ENCODE results near the gene PLXDC1. TPM values are rescaled to one million over a fixed set of nuclear protein-coding genes. Genes with fewer than 3 reads are reported as not detected.

PLXDC1 gene
- total RNA-seq, 1 experiment from 2014 or later: 0.75 TPM

- no TSS peak for BruUV-seq (replicated peaks)
- DNase-seq (ENCODE audit: low spot score): no peak
- H3K4me1 ChIP-seq (ENCODE audit: insufficient read depth, low read length, poor library complexity, severe bottlenecking): no peaks in the 10 kb centered on the region
- no peak overlapping the region for H3K27ac ChIP-seq (ENCODE audit: low read depth, low read length, poor library complexity, severe bottlenecking)
- no peak overlapping the region for H3K4me3 ChIP-seq (ENCODE audit: low read depth, low read length, poor library complexity, severe bottlenecking)
- no peak for TF ChIP-seq CTCF (conservative IDR thresholded peaks at IDR 0.05; ENCODE audit: low read depth, low read length)
- TF ChIP-seq EZH2 (IDR thresholded peaks at IDR 0.05; ENCODE audit: borderline replicate concordance, low read depth, low read length, poor library complexity, severe bottlenecking): no peak
- H3K36me3 ChIP-seq (ENCODE audit: insufficient read depth, low read length, poor library complexity, severe bottlenecking): no peaks in the 10 kb centered on the region
- ChIA-PET CTCF (interaction anchor here (0.6 kb wide), 1 partner anchor 97 kb away, joined by 6 read pairs; no protein-coding TSS in a partner anchor), POLR2A (ENCODE audit: low non-redundant PET) (no interaction called here)
- H3K27me3 ChIP-seq (replicated peaks; ENCODE audit: insufficient read depth, low read depth, low read length, poor library complexity): no peaks in the 10 kb centered on the region
- no peaks in the 10 kb centered on the region for H3K9me3 ChIP-seq (ENCODE audit: low read depth, low read length, poor library complexity, severe bottlenecking)
- intact Hi-C loops (cut with micrococcal nuclease; ENCODE audit: unreplicated experiment): no loop called here
These were observed 24.3 kb upstream of the PLXDC1 start for GRCh38 chr17:39175695-39176093.

- intact Hi-C loops (cut with micrococcal nuclease; ENCODE audit: unreplicated experiment): no loop called here
- ChIA-PET CTCF (interaction anchor here (0.6 to 2.1 kb wide), 7 partner anchors 8 to 192 kb away, joined by 3 to 13 read pairs (median 6); partner anchors contain the start of genes ARL5C and STAC2), POLR2A (ENCODE audit: low non-redundant PET) (no interaction called here)
- peak; percentile 69 for DNase-seq (ENCODE audit: low spot score)
- Histone ChIP-seq H3K9me3 (ENCODE audit: low read depth, low read length, poor library complexity, severe bottlenecking) (no peaks in the 10 kb centered on the region), H3K4me1 (ENCODE audit: insufficient read depth, low read length, poor library complexity, severe bottlenecking) (no peaks in the 10 kb centered on the region), H3K27ac (ENCODE audit: low read depth, low read length, poor library complexity, severe bottlenecking) (no peak overlapping the region), H3K36me3 (ENCODE audit: insufficient read depth, low read length, poor library complexity, severe bottlenecking) (no peaks in the 10 kb centered on the region), H3K27me3 (replicated peaks; ENCODE audit: insufficient read depth, low read depth, low read length, poor library complexity) (no peaks in the 10 kb centered on the region), H3K4me3 (ENCODE audit: low read depth, low read length, poor library complexity, severe bottlenecking) (no peak overlapping the region)
- TF ChIP-seq EZH2 (IDR thresholded peaks at IDR 0.05; ENCODE audit: borderline replicate concordance, low read depth, low read length, poor library complexity, severe bottlenecking): no peak
- peak; percentile 71 for TF ChIP-seq CTCF (conservative IDR thresholded peaks at IDR 0.05; ENCODE audit: low read depth, low read length)
- BruUV-seq (replicated peaks): no TSS peak
These were observed 23.7 kb upstream of the PLXDC1 start for GRCh38 chr17:39174920-39175694.

- Histone ChIP-seq H3K27me3 (replicated peaks; ENCODE audit: insufficient read depth, low read depth, low read length, poor library complexity) (no peaks in the 10 kb centered on the region), H3K27ac (ENCODE audit: low read depth, low read length, poor library complexity, severe bottlenecking) (no peak overlapping the region), H3K9me3 (ENCODE audit: low read depth, low read length, poor library complexity, severe bottlenecking) (no peaks in the 10 kb centered on the region), H3K4me1 (ENCODE audit: insufficient read depth, low read length, poor library complexity, severe bottlenecking) (no peaks in the 10 kb centered on the region), H3K36me3 (ENCODE audit: insufficient read depth, low read length, poor library complexity, severe bottlenecking) (no peaks in the 10 kb centered on the region), H3K4me3 (ENCODE audit: low read depth, low read length, poor library complexity, severe bottlenecking) (no peak overlapping the region)
- no peak for TF ChIP-seq EZH2 (IDR thresholded peaks at IDR 0.05; ENCODE audit: borderline replicate concordance, low read depth, low read length, poor library complexity, severe bottlenecking)
- TF ChIP-seq CTCF (conservative IDR thresholded peaks at IDR 0.05; ENCODE audit: low read depth, low read length): no peak
- DNase-seq (ENCODE audit: low spot score): no peak
- intact Hi-C loops (cut with micrococcal nuclease; ENCODE audit: unreplicated experiment): no loop called here
- no TSS peak for BruUV-seq (replicated peaks)
- ChIA-PET CTCF (interaction anchor here (1.5 to 2.1 kb wide), 2 partner anchors 9 to 191 kb away, joined by 13 read pairs; partner anchors contain the start of gene ARL5C), POLR2A (ENCODE audit: low non-redundant PET) (no interaction called here)
These were observed 22.3 kb upstream of the PLXDC1 start for GRCh38 chr17:39173526-39174274.

All from A673 (cell line).